Measurements from ENCODE around the gene KCNC1.

KCNC1 gene

GRCh38 chr11:17802491-17802890, 67.9 kb downstream of the KCNC1 start:
- Histone ChIP-seq H3K79me2 (ENCODE audit: insufficient read depth, low read length) (no peaks in the 10 kb centered on the region), H3K9me3 (ENCODE audit: insufficient read depth, low read depth, low read length) (no peaks in the 10 kb centered on the region), H3K4me2 (ENCODE audit: low read depth, low read length, poor library complexity, severe bottlenecking) (no peak overlapping the region), H4K20me1 (ENCODE audit: insufficient read depth, low read length, poor library complexity, severe bottlenecking) (no peaks in the 10 kb centered on the region), H3F3A (ENCODE audit: low read depth) (no peaks in the 10 kb centered on the region), H3K9me2 (replicated peaks; ENCODE audit: low read depth, low read length) (no peaks in the 10 kb centered on the region), H3K36me3 (ENCODE audit: insufficient read depth, low read length) (no peaks in the 10 kb centered on the region), H2AFZ (ENCODE audit: low read length) (no peak overlapping the region), H3K9ac (ENCODE audit: low read depth, low read length, poor library complexity, severe bottlenecking) (no peak overlapping the region), H3K4me3 (ENCODE audit: low read length, poor library complexity, severe bottlenecking) (no peak overlapping the region), H3K27me3 (ENCODE audit: insufficient read depth, low read length, poor library complexity, severe bottlenecking) (no peaks in the 10 kb centered on the region), H3K4me1 (ENCODE audit: insufficient read depth, low read length, poor library complexity, severe bottlenecking) (no peaks in the 10 kb centered on the region)
- no peak for TF ChIP-seq EZH2phosphoT487 (IDR thresholded peaks at IDR 0.05; ENCODE audit: borderline replicate concordance)
- TF ChIP-seq, protein P1, sequence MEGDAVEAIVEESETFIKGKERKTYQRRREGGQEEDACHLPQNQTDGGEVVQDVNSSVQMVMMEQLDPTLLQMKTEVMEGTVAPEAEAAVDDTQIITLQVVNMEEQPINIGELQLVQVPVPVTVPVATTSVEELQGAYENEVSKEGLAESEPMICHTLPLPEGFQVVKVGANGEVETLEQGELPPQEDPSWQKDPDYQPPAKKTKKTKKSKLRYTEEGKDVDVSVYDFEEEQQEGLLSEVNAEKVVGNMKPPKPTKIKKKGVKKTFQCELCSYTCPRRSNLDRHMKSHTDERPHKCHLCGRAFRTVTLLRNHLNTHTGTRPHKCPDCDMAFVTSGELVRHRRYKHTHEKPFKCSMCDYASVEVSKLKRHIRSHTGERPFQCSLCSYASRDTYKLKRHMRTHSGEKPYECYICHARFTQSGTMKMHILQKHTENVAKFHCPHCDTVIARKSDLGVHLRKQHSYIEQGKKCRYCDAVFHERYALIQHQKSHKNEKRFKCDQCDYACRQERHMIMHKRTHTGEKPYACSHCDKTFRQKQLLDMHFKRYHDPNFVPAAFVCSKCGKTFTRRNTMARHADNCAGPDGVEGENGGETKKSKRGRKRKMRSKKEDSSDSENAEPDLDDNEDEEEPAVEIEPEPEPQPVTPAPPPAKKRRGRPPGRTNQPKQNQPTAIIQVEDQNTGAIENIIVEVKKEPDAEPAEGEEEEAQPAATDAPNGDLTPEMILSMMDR (conservative IDR thresholded peaks at IDR 0.05; ENCODE audit: low read length): no peak

- H4K20me1 ChIP-seq (ENCODE audit: insufficient read depth, low read length, poor library complexity, severe bottlenecking): no peaks in the 10 kb centered on the region
- H3K79me2 ChIP-seq (ENCODE audit: insufficient read depth, low read length): no peaks in the 10 kb centered on the region
- no peak overlapping the region for H3K4me3 ChIP-seq (ENCODE audit: low read length, poor library complexity, severe bottlenecking)
- no peak overlapping the region for H2AFZ ChIP-seq (ENCODE audit: low read length)
- H3F3A ChIP-seq (ENCODE audit: low read depth): no peaks in the 10 kb centered on the region
- no peaks in the 10 kb centered on the region for H3K36me3 ChIP-seq (ENCODE audit: insufficient read depth, low read length)
- TF ChIP-seq EZH2phosphoT487 (IDR thresholded peaks at IDR 0.05; ENCODE audit: borderline replicate concordance): no peak
- TF ChIP-seq, protein P1 (conservative IDR thresholded peaks at IDR 0.05; ENCODE audit: low read length): no peak
- no peaks in the 10 kb centered on the region for H3K9me2 ChIP-seq (replicated peaks; ENCODE audit: low read depth, low read length)
- no peaks in the 10 kb centered on the region for H3K9me3 ChIP-seq (ENCODE audit: insufficient read depth, low read depth, low read length)
- no peak overlapping the region for H3K4me2 ChIP-seq (ENCODE audit: low read depth, low read length, poor library complexity, severe bottlenecking)
- H3K9ac ChIP-seq (ENCODE audit: low read depth, low read length, poor library complexity, severe bottlenecking): no peak overlapping the region
- H3K4me1 ChIP-seq (ENCODE audit: insufficient read depth, low read length, poor library complexity, severe bottlenecking): no peaks in the 10 kb centered on the region
- H3K27me3 ChIP-seq (ENCODE audit: insufficient read depth, low read length, poor library complexity, severe bottlenecking): no peaks in the 10 kb centered on the region
Measured at GRCh38 chr11:17803754-17804334, 69.3 kb downstream of the KCNC1 start.

DNA sequence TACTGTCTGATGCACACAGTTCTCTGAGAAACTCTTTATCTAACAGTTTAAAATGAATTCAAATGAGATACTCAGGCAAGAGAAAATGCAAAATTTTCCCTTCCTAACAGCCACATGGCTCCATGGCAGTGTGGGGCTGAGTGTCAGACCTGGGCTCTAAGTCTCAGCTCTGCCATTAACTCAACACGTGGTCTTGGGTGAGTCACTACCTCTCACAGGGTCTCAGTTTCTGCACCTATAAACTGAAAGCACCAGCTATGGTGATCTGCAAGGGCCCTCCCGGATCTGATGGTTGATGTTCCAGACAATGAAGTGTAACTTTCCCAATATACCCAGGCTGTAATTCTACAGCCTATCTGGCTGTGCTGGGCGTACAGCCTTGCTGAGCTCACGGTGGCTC, 70.5 kb downstream of the KCNC1 start:
- H3K4me2 ChIP-seq (ENCODE audit: low read depth, low read length, poor library complexity, severe bottlenecking): no peak overlapping the region
- H2AFZ ChIP-seq (ENCODE audit: low read length): no peak overlapping the region
- H4K20me1 ChIP-seq (ENCODE audit: insufficient read depth, low read length, poor library complexity, severe bottlenecking): no peaks in the 10 kb centered on the region
- H3K9me2 ChIP-seq (replicated peaks; ENCODE audit: low read depth, low read length): no peaks in the 10 kb centered on the region
- no peak for TF ChIP-seq EZH2phosphoT487 (IDR thresholded peaks at IDR 0.05; ENCODE audit: borderline replicate concordance)
- TF ChIP-seq, protein P1 (conservative IDR thresholded peaks at IDR 0.05; ENCODE audit: low read length): no peak
- H3K79me2 ChIP-seq (ENCODE audit: insufficient read depth, low read length): no peaks in the 10 kb centered on the region
- H3K36me3 ChIP-seq (ENCODE audit: insufficient read depth, low read length): no peaks in the 10 kb centered on the region
- H3K27me3 ChIP-seq (ENCODE audit: insufficient read depth, low read length, poor library complexity, severe bottlenecking): no peaks in the 10 kb centered on the region
- H3F3A ChIP-seq (ENCODE audit: low read depth): no peaks in the 10 kb centered on the region
- no peak overlapping the region for H3K9ac ChIP-seq (ENCODE audit: low read depth, low read length, poor library complexity, severe bottlenecking)
- no peak overlapping the region for H3K4me3 ChIP-seq (ENCODE audit: low read length, poor library complexity, severe bottlenecking)
- no peaks in the 10 kb centered on the region for H3K4me1 ChIP-seq (ENCODE audit: insufficient read depth, low read length, poor library complexity, severe bottlenecking)
- H3K9me3 ChIP-seq (ENCODE audit: insufficient read depth, low read depth, low read length): no peaks in the 10 kb centered on the region

All from Loucy (cell line).